PC-3 (cell line): ENCODE data around the gene AQP2.

Experiments used
- EZH2 ChIP-seq: fragments of 300-600 bp; sonication (generic); IDR thresholded peaks from one replicate; pipeline ENCODE4 v1.6.1; 2017; ENCODE audit warnings: antibody characterized with exemption, mild to moderate bottlenecking, low read length; ENCODE audit not compliant: unreplicated experiment
- EZH2phosphoT487 ChIP-seq: fragments of 300-600 bp; sonication (generic); IDR thresholded peaks from 2 replicates; pipeline ENCODE4 v1.6.1; 2018; ENCODE audit warnings: mild to moderate bottlenecking, antibody characterized with exemption, low read length, borderline replicate concordance
- TF ChIP-seq, protein P1 (sequence below): fragments of 300-600 bp; sonication (generic); conservative IDR thresholded peaks from 2 replicates; pipeline ENCODE4 v1.5.1; 2017; ENCODE audit warnings: antibody characterized with exemption, low read depth, mild to moderate bottlenecking, low read length

DNA sequence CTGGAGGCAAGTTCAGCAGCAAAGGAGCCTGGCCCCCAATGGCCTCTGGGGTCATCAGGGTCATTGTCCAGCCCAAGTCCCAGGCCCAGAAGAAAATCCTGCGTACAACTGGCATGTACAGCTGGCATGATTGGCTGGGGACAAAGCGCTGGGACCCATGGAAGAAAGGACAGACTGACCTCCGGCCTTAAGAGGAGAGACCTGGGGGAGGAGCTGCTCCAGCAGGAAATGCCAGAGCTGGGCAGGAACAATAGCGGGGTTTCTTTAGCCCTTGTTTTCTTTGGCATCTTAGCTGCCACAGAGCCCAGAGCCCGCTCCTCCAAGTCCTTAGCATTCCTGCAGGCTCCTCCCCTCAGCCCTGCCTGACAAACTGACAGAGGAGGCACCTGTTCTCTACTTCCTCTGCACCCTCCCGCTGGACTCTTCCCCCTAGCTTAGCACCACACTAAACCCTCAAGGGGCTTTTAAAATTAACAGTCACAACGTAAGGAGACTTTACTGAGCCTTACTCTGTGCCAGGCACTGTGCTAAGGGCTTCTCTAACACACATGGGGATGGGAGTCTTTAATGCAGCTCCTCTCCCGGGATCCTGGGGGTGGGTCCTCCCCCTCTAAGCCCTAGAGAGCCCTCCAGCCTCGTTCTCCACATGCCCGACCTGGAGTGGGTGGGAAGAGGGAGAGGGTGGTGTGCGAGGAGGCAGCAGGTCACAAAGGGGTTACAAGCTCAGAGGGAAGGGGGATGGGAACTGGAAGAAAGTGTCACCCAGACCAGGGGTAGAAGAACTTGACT, 9.3 kb downstream of the AQP2 start:
- TF ChIP-seq, protein P1, sequence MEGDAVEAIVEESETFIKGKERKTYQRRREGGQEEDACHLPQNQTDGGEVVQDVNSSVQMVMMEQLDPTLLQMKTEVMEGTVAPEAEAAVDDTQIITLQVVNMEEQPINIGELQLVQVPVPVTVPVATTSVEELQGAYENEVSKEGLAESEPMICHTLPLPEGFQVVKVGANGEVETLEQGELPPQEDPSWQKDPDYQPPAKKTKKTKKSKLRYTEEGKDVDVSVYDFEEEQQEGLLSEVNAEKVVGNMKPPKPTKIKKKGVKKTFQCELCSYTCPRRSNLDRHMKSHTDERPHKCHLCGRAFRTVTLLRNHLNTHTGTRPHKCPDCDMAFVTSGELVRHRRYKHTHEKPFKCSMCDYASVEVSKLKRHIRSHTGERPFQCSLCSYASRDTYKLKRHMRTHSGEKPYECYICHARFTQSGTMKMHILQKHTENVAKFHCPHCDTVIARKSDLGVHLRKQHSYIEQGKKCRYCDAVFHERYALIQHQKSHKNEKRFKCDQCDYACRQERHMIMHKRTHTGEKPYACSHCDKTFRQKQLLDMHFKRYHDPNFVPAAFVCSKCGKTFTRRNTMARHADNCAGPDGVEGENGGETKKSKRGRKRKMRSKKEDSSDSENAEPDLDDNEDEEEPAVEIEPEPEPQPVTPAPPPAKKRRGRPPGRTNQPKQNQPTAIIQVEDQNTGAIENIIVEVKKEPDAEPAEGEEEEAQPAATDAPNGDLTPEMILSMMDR = no peak
- no peak for TF ChIP-seq EZH2
- TF ChIP-seq EZH2phosphoT487 = no peak
